HG03378 (cell line): ENCODE data around the gene LPIN1.

Experiments
- ATAC-seq: cut with Tn5 transposase; IDR thresholded peaks from one replicate; pipeline ENCODE4 v1.9.1; 2021; ENCODE audit warnings: mild to moderate bottlenecking, moderate library complexity; ENCODE audit not compliant: unreplicated experiment

Gene LPIN1

DNA sequence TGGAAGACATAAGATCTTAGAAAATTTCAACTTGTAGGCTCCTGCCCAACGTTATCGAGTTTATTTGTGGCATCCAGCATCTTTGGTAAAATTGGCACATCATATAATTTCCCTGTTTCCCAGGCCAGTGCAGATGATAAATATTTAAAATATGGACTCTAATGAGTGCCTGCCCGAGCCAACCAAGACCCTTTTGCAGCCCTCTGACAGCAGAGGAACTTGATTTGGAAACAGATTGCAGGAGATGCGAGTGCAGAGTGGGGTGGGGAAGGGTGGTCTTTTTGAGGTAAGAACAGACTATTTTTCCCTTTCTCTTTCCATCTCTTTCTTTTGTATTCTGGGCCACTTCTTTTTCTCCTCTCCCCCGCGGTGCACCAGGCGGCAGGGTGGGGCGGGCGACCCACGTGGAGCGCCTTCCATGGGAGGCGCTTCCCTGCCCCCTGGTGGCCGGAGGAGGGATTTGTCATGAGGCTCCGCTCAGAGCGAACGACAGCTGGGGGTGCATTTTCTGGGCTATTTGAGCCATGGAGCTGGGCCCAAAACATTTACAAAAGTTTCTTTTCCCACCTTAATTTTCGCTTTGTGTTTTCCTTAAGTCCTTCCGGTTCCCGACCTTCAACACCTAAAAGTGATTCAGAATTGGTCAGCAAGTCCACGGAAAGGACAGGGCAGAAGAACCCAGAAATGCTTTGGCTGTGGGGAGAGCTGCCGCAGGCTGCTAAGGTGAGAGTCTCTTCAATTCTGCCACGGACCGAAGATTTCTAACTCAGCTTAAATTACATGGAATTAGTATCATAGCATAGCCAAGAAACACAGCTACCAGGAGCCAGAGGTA is 32.7 kb downstream of the LPIN1 start:
- peak; percentile 73 for ATAC-seq

- no peak for ATAC-seq
These were observed 35.2 kb downstream of the LPIN1 start for GRCh38 chr2:11781602-11782001.

GRCh38 chr2:11784280-11784679 is 37.8 kb downstream of the LPIN1 start:
- ATAC-seq = no peak

DNA sequence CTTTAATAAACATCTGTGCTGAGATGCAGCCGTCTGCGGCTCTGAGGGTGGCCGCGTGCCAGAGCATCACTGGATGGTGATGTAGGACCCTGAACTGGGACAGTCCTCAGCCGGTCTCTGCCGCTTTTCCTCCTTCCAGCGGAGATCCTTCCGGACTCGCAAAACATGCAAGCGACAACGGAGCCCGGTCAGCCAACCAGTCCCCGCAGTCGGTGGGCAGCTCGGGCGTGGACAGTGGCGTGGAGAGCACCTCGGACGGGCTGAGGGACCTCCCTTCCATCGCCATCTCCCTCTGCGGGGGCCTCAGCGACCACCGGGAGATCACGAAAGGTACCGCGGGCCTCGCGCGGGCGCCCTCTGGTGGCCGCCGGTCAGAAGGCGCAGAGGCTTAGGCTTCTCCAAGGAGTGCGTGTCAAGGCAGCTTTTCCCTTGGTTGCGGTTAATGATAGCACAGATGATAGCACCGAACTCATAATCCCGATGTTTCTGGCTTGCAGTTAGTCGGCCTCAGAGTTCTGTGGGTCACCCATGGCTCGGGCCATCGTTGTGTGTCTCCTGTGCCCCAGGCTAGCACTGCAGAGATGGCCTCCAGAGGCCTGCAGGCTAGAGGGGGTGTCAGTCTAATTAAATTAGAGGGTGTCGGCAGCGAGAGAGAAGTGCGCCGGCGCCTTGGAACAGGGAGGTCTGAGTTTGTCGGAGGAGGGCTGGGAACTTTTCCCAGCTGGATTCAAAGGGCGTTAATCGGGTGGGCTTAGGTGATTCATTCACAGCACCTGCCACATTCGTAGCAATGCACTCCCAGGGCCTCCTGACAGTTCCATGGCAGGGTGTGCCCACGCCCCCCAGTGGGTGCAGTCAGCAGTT is 38.5 kb downstream of the LPIN1 start:
- no peak for ATAC-seq

GRCh38 chr2:11785611-11785940 is 39.1 kb downstream of the LPIN1 start:
- ATAC-seq = no peak

- no peak for ATAC-seq
These were observed 39.8 kb downstream of the LPIN1 start for GRCh38 chr2:11786191-11786590.

DNA sequence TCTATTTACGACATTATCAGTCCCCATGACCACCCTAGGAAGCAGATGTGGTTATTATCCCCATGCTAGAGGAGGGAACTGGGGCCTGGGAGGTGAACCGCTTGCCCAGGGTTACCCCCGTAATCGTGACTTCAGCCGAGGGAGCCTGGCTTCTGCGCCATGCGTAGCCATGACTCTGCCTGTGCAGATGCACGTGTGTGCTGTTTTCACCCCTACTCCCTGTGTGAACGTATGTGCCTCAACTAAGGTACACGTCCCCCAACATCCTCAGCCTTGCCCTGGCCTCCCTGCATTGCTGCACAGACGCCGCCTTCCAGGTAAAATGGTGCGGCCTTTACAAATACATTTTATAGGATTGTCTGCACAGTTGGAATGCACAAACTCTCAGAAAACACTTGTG is 40.2 kb downstream of the LPIN1 start:
- ATAC-seq = no peak

- ATAC-seq = no peak
These were observed 41.6 kb downstream of the LPIN1 start for GRCh38 chr2:11787991-11788390.

- ATAC-seq = no peak
These were observed 42.2 kb downstream of the LPIN1 start for GRCh38 chr2:11788461-11789124.

GRCh38 chr2:11789243-11789642 is 42.8 kb downstream of the LPIN1 start:
- no peak for ATAC-seq

GRCh38 chr2:11790228-11790627 is 43.8 kb downstream of the LPIN1 start:
- ATAC-seq = no peak

GRCh38 chr2:11795590-11795989 is 49.2 kb downstream of the LPIN1 start:
- ATAC-seq = no peak

DNA sequence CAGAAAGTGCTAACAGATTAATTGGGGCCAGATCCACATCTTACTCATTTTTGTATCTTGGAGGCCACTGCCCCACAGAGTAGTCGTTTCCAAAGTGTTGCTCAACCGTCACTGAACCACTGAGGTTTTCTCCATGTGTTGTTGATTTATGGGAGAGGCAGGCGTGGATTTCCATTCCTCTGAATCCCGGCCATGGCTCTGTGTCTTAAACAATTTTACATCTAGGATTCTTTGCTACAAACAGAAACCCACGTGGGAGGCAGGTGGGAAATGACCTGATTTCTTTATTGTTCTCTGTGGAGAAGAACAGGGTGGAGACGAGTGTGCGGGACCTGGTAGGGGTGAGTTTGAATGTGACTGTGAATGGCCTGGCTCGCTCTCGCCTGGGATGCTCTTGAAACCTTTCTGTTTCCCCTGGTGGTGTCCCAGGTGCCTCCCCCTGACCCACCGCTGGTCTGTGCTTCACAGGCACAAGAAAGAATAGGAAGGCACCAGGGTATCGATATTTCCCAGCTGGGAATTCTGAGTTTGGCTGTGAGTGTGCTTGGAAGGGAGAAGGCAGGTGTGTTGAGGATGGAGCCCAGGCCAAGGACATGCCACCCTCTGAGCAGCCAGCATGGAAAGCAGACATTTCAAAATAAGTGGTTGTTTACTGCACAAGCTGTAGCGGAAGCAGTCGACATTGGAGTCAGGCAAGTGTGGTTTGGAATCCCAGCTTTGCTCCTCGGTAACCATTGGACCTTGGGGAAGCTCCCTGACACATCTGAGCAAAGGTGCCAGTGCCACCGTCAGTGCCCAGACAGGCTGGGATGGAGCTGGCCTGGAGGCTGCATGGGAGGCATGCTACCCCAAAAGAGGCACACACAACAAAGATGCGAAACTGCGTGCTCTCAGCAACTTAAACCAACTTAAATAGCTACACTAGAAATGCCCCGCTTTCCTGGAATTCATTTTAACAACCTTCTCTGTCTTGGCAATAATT is 50.0 kb downstream of the LPIN1 start:
- ATAC-seq = no peak

DNA sequence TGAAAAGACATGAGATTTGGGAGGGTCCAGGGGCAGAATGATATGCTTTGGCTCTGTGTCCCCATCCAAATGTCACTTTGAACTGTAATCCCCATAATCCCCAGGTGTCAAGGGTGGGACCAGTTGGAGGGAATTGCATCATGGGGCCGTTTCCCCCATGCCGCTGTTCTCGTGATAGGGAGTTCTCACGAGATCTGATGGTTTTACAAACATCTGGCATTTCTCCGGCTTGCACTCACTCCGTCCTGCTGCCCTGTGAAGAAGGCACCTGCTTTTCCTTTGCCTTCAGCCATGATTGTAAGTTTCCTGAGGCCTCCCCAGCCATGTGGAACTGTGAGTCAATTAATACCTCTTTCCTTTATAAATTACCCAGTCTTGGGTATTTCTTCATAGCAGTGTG is 51.4 kb downstream of the LPIN1 start:
- ATAC-seq = no peak

GRCh38 chr2:11798701-11799435 is 52.4 kb downstream of the LPIN1 start:
- no peak for ATAC-seq

DNA sequence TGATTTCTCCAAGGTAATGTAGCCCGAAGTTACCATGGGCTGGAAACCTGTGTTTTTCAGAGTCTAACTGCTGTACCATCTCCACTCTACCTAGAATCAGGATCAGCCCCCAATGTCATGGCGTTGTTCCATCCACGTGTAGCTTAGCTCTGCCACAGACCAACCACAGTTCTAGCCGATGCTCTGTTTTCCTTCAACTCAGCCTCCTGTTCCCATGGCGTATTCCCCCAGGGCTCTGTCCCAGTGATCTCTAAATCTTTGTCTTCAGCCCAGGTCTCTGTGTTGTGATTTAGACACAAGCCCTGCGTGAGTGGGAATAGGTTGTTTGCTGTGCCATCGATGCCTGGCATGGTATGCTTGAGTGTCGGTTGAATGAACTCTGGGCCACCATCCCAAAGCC is 53.4 kb downstream of the LPIN1 start:
- no peak for ATAC-seq

DNA sequence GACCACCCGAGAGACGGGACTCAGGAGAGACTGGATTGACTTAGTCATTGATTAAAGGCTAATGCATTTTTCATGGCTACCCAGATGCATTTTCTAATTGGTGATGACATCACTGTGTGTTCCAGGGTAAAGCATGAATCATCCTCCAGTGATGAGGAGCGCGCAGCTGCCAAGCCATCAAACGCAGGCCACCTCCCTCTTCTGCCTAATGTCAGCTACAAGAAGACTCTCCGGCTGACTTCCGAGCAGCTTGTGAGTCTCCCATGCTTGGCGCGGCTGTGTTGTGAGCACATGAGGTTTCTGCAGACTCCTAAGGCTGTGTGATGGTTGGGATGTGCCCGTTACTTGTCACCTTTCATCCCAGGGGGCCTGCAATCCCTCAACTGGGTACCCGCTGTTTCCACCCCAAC is 56.4 kb downstream of the LPIN1 start:
- no peak for ATAC-seq

GRCh38 chr2:11805024-11805423 is 58.6 kb downstream of the LPIN1 start:
- ATAC-seq = no peak

GRCh38 chr2:11805920-11806319 is 59.5 kb downstream of the LPIN1 start:
- no peak for ATAC-seq
